GM10266 (cell line): ENCODE measurements around the gene CYP27B1.

Experiments
- DNase-seq: peaks from one replicate; pipeline ENCODE4 v3.0.0; 2012; ENCODE audit errors: extremely low spot score
- CTCF ChIP-seq: IDR thresholded peaks from 2 replicates; pipeline ENCODE4 v1.5.1; 2012; ENCODE audit warnings: mild to moderate bottlenecking, low read depth; ENCODE audit not compliant: control insufficient read depth, insufficient read depth; ENCODE audit errors: missing control alignments

The CYP27B1 gene

DNA sequence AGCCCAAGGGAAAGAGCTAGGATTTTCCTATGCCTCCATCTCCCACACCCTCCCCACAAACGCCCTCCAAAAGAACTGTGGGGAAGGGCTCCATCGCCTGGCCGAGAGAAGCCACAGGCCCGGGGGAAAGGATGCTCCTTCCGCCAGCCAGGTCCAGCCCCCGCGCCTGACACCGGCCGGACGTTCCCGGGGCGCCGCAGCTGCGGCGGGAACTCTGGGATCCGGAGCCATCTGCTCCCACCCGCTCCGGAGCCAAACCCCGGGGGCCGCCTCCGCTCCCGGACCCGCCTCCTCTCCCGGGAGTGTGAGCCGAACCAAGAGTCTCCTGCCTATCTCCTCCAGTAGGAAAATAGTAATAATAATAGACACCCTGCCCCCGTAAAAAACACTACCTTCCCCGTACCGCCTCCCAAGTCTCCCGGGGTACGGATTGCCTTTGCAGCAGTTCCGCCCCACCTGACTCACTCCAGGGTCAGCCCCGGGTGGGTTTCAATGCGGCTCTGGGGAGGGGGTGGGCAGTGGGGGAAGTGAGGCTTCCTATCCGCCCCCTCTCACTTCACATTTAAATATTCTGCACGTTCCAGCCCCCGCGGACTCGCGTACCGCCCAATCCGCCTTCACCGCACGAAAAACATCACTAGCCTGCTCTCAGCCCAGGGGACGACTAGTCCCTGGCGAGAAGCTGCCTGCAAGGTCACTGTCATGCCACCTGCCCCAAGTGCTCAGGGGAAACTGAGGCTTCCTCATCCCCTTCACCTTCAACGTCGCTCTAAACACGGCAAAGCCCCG is 30.7 kb downstream of the CYP27B1 start:
- DNase-seq = no peak

DNA sequence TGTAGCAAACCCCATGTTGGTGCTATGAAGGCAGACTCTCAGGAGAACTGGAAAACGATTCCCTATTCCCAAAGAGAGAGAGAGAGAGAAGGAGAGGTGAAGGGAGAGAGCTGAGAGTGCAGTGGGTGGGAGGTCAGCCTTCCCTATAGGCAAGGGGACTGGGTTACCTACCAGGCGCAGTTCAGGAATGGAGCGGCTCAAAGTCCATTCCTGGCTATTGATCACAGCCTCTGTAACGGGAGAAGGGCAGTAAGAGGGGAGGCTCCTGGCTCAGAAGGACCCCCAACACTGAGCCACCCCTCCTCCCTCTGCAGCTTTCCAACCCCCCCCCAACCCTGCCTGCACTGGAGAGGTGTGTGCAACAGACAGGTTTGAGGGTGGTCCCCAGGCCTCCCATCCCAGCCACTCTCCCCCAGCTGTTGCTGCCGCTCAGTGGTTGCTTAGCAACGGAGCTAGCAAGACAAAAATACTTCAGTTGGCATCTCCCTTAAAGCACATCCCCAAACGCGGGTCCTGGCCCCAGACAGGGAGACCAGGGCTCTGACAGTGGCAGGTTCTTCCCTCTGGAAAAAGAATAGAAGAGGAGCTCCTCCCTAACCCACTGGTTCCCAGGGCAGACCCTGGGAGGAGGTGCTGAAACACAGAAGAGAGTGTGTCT is 31.6 kb downstream of the CYP27B1 start:
- DNase-seq = no peak
- no peak for TF ChIP-seq CTCF

More for the DNA sequence above, 30.7 kb downstream of the CYP27B1 start:
- no peak for TF ChIP-seq CTCF

DNA sequence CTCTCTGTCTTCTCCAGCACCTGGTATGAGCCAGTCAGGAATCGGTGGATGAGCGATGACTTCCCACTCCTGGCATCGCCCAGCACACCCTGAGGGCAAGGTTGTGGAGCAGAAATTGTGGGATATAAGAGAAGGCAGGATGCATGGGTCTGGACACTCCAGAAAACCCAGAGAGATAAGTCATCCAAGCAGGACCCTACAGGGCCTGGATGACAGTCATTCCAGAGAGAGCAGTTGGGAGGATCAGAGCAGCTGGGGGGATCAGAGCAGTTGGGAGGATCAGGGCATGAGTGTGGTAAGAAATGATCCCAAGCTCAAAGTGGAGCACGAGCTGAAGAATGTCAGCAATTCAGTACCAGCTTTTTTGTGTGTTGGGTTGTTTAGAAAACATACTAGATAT is 32.3 kb downstream of the CYP27B1 start:
- DNase-seq = no peak
- TF ChIP-seq CTCF = no peak

GRCh38 chr12:57733928-57734327 is 33.0 kb downstream of the CYP27B1 start:
- DNase-seq = no peak
- no peak for TF ChIP-seq CTCF

GRCh38 chr12:57732726-57733593 is 33.9 kb downstream of the CYP27B1 start:
- TF ChIP-seq CTCF = no peak
- no peak for DNase-seq

DNA sequence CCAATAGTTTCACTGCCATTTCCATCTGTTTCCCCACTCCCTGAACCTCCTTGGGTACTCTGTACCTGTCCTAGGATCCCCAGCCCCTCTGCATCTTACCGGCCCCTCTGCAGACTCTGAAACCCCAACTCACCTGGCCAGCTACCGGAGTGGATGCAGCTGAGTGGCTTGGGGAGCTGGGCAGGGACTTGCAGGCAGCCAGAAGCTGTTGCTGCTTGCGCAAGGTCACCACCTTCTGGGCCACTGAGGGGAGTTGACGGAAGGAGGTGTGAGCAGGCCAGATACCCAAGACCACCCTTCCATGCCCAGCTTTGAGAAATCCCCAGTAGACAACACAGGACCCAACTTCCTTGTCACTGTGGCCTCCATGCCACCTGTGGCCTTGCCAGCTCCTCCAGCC is 34.6 kb downstream of the CYP27B1 start:
- no peak for TF ChIP-seq CTCF

More for the DNA sequence above, 34.6 kb downstream of the CYP27B1 start:
- DNase-seq = no peak
